Measurements from ENCODE around the gene NABP1.
"Not testable (repeated sequence)": the region's sequence is repeated elsewhere in the genome, so short reads cannot be mapped to it uniquely, and the experiment has no call there.

The NABP1 gene

GRCh38 chr2:191641609-191642008 lies 36.3 kb upstream of the NABP1 start:
- no peak overlapping the region for H3K4me3 ChIP-seq (ENCODE audit: low read depth, low read length)
- TF ChIP-seq, protein P1, sequence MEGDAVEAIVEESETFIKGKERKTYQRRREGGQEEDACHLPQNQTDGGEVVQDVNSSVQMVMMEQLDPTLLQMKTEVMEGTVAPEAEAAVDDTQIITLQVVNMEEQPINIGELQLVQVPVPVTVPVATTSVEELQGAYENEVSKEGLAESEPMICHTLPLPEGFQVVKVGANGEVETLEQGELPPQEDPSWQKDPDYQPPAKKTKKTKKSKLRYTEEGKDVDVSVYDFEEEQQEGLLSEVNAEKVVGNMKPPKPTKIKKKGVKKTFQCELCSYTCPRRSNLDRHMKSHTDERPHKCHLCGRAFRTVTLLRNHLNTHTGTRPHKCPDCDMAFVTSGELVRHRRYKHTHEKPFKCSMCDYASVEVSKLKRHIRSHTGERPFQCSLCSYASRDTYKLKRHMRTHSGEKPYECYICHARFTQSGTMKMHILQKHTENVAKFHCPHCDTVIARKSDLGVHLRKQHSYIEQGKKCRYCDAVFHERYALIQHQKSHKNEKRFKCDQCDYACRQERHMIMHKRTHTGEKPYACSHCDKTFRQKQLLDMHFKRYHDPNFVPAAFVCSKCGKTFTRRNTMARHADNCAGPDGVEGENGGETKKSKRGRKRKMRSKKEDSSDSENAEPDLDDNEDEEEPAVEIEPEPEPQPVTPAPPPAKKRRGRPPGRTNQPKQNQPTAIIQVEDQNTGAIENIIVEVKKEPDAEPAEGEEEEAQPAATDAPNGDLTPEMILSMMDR (IDR thresholded peaks at IDR 0.05; ENCODE audit: low read depth, low read length) = no peak

GRCh38 chr2:191642541-191642940 lies 35.4 kb upstream of the NABP1 start:
- no peak overlapping the region for H3K4me3 ChIP-seq (ENCODE audit: low read depth, low read length)
- TF ChIP-seq, protein P1 (IDR thresholded peaks at IDR 0.05; ENCODE audit: low read depth, low read length) = no peak

DNA sequence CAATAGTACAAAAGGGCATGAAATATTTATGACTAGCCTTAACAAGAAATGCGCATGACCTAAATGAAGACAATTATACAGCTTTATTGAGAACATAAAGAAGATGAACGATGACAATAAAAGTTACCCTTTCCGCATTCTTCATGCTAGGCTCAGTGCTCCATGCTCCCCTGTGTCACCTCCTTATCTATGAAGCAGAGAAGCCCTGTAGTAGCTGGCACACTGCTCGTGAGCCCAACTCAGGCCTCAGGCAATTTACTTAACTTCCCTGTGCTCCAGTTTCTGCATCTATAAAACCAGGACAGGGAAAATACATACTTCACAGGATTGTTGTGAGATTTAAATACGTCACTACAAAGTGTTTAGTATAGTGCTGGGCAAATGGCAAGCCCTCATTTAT lies 34.5 kb upstream of the NABP1 start:
- TF ChIP-seq, protein P1 (IDR thresholded peaks at IDR 0.05; ENCODE audit: low read depth, low read length) = no peak
- no peak overlapping the region for H3K4me3 ChIP-seq (ENCODE audit: low read depth, low read length)

GRCh38 chr2:191644613-191645012 lies 33.3 kb upstream of the NABP1 start:
- H3K4me3 ChIP-seq (ENCODE audit: low read depth, low read length) = not testable (repeated sequence)

GRCh38 chr2:191645032-191645431 lies 32.9 kb upstream of the NABP1 start:
- H3K4me3 ChIP-seq (ENCODE audit: low read depth, low read length) = no peak overlapping the region
- TF ChIP-seq, protein P1 (IDR thresholded peaks at IDR 0.05; ENCODE audit: low read depth, low read length) = no peak

GRCh38 chr2:191645434-191646162 lies 32.3 kb upstream of the NABP1 start:
- no peak overlapping the region for H3K4me3 ChIP-seq (ENCODE audit: low read depth, low read length)
- TF ChIP-seq, protein P1 (IDR thresholded peaks at IDR 0.05; ENCODE audit: low read depth, low read length) = no peak

- H3K4me3 ChIP-seq (ENCODE audit: low read depth, low read length) = no peak overlapping the region
- TF ChIP-seq, protein P1 (IDR thresholded peaks at IDR 0.05; ENCODE audit: low read depth, low read length) = no peak
Measured at GRCh38 chr2:191646163-191646902, 31.6 kb upstream of the NABP1 start.
